Ishikawa (cell line): ENCODE measurements around the gene DTWD1.

ENCODE experiments used
- CEBPB ChIP-seq: IDR thresholded peaks from 2 replicates; pipeline ENCODE4 v1.6.1; 2012
- CREB1 ChIP-seq: IDR thresholded peaks from 2 replicates; pipeline ENCODE4 v1.6.1; 2012; ENCODE audit warnings: low read depth
- EGR1 ChIP-seq: IDR thresholded peaks from 2 replicates; pipeline ENCODE4 v1.6.1; 2012
- EP300 ChIP-seq: IDR thresholded peaks from 2 replicates; pipeline ENCODE4 v1.6.1; 2012; ENCODE audit warnings: borderline replicate concordance
- FOXM1 ChIP-seq: IDR thresholded peaks from 2 replicates; pipeline ENCODE4 v1.6.1; 2012; ENCODE audit warnings: low read depth, borderline replicate concordance
- MAX ChIP-seq: IDR thresholded peaks from 2 replicates; pipeline ENCODE4 v1.6.1; 2012
- NFIC ChIP-seq: IDR thresholded peaks from 2 replicates; pipeline ENCODE4 v1.6.1; 2012
- RAD21 ChIP-seq: IDR thresholded peaks from 2 replicates; pipeline ENCODE4 v1.6.1; 2012; ENCODE audit warnings: low read depth
- REST ChIP-seq: IDR thresholded peaks from 2 replicates; pipeline ENCODE4 v1.6.1; 2012; ENCODE audit warnings: low read depth, mild to moderate bottlenecking
- TAF1 ChIP-seq: IDR thresholded peaks from 2 replicates; pipeline ENCODE4 v1.6.1; 2012; ENCODE audit warnings: low read depth, mild to moderate bottlenecking
- TCF12 ChIP-seq: IDR thresholded peaks from 2 replicates; pipeline ENCODE4 v1.6.1; 2012; ENCODE audit warnings: low read depth
- TEAD4 ChIP-seq: IDR thresholded peaks from 2 replicates; pipeline ENCODE4 v1.6.1; 2012
- USF1 ChIP-seq: IDR thresholded peaks from 2 replicates; pipeline ENCODE4 v1.6.1; 2012
- YY1 ChIP-seq: IDR thresholded peaks from 2 replicates; pipeline ENCODE4 v1.6.1; 2012; ENCODE audit warnings: low read depth
- ZBTB7A ChIP-seq: IDR thresholded peaks from 2 replicates; pipeline ENCODE4 v1.6.1; 2012; ENCODE audit warnings: low read depth

DTWD1 gene

GRCh38 chr15:49620658-49621368 lies at the start of gene DTWD1, which contains the start of gene FAM227B:
Gene DTWD1 (plus strand): TSS chr15:49621048. CDS start chr15:49625168, 4,120 bp downstream.
Gene FAM227B (minus strand): TSS chr15:49620818. CDS start chr15:49615171, 5,647 bp downstream.
- TF ChIP-seq NFIC = no peak
- TF ChIP-seq CREB1 = no peak
- TF ChIP-seq RAD21 = peak; percentile 6; the same call in 1 of the 2 replicates
- TF ChIP-seq EGR1 = no peak
- no peak; the same call in 1 of the 2 replicates for TF ChIP-seq EP300
- TF ChIP-seq MAX = peak; percentile 99
- peak; percentile 94 for TF ChIP-seq TAF1
- peak; percentile 61; the same call in 1 of the 2 replicates for TF ChIP-seq YY1
- TF ChIP-seq CEBPB = peak; percentile 78
- peak; percentile 81; the same call in 1 of the 2 replicates for TF ChIP-seq TCF12
- TF ChIP-seq TEAD4 = peak; percentile 62; the same call in 1 of the 2 replicates
- TF ChIP-seq REST = no peak
- peak; percentile 73; the same call in 1 of the 2 replicates for TF ChIP-seq USF1

GRCh38 chr15:49573421-49573820 lies 47.4 kb upstream of the DTWD1 start:
- TF ChIP-seq NFIC (no peak), TAF1 (no peak), CREB1 (no peak), USF1 (no peak), ZBTB7A (no peak), TEAD4 (no peak), EGR1 (no peak), FOXM1 (no peak)

- no peak for TF ChIP-seq ZBTB7A
- TF ChIP-seq MAX = no peak
- TF ChIP-seq TEAD4 = no peak
- TF ChIP-seq USF1 = no peak
- no peak for TF ChIP-seq YY1
- no peak for TF ChIP-seq TAF1
- TF ChIP-seq NFIC = no peak
- no peak for TF ChIP-seq RAD21
- TF ChIP-seq EP300 = no peak
These were observed 31.8 kb upstream of the DTWD1 start for GRCh38 chr15:49589030-49589429.

- no peak for TF ChIP-seq MAX
- TF ChIP-seq RAD21 = no peak
- no peak for TF ChIP-seq CREB1
- no peak for TF ChIP-seq ZBTB7A
- TF ChIP-seq TEAD4 = no peak
- no peak for TF ChIP-seq USF1
- no peak for TF ChIP-seq NFIC
- no peak for TF ChIP-seq YY1
- TF ChIP-seq CEBPB = no peak
- TF ChIP-seq FOXM1 = no peak
- no peak for TF ChIP-seq TAF1
- no peak for TF ChIP-seq TCF12
- no peak for TF ChIP-seq REST
- TF ChIP-seq EGR1 = no peak
These were observed 16.0 kb upstream of the DTWD1 start for GRCh38 chr15:49604625-49605409.
